ENCODE results near the gene MSLN. TPM values are rescaled to one million over a fixed set of nuclear protein-coding genes. Genes with fewer than 3 reads are reported as not detected.
A peak's percentile ranks its signal among the peaks of the same experiment; 100 is the strongest.
"Not testable (repeated sequence)": the region's sequence is repeated elsewhere in the genome, so short reads cannot be mapped to it uniquely, and the experiment has no call there.

The MSLN gene
- total RNA-seq, 2 donors from 2014 or later = 44.8 to 94.6 TPM

DNA sequence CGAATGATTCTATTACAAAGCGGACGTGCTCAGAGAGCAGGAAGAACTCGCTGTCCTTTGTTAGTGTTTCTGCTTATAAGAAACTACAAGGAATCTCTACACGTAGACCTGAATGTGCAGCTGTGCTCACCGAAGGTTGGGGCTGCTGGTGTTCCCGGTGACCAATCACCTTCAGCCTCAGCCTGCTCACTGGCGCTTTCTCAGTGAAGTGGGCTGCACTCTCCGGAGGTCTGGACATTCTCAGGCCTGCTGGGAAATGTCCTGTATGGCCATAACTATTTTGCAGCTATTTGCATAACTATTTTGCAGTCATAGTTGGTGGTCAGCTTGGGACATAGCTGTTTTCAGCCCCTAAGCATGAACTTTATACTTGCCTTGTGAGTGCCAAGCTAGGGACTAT, 10.0 kb upstream of the MSLN start:
- no peaks in the 10 kb centered on the region for H3K36me3 ChIP-seq
- DNase-seq (ENCODE audit: low spot score) = no peak
- TF ChIP-seq CTCF (IDR thresholded peaks at IDR 0.05) = no peak
- no peaks in the 10 kb centered on the region for H3K4me1 ChIP-seq
- H3K27me3 ChIP-seq = no peaks in the 10 kb centered on the region
- H3K27ac ChIP-seq = no peak overlapping the region
- no peak overlapping the region for H3K4me3 ChIP-seq
- H3K9me3 ChIP-seq = no peaks in the 10 kb centered on the region

DNA sequence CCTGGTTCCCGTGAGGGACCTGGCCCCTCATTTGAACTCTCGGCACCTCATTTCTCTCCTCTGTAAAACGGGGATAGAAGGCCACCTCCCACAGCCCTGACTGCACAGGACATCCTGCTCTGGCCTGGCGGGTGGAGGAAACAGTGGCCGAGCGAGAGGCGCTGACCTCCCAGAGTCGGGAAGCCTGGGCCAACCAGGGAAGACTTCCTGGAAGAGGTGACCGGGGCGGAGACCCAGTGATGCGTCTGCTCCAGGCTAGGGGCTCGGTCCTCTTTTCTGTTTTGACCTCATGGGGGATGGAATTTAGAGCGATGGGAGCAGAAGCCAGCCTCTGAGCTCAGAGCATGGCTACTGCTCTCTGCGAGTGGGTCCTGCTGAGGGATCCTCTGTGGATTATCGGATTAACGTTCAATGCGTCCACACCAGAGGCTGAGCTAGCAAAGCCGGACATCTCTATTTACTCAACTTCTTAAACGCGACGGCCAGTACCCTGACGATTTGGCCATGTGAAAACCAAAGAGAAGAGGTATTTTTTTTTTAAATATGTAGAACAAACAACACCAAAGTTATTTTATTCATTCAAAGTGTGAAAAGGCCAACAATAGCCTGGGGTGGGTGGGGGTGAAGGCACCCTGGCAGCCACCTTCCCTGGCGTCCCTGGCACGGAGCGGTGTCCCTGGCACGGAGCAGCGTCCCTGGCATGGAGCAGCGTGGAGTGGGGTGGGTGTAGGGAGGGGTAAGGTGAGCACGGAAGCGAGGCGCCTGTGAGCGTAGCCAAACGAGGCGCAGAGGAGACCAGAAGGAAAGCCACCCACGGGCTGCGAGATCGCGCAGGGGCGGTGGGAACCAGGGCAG, 9.2 kb upstream of the MSLN start:
- Histone ChIP-seq H3K36me3 (no peaks in the 10 kb centered on the region), H3K27me3 (no peaks in the 10 kb centered on the region), H3K4me1 (no peaks in the 10 kb centered on the region), H3K9me3 (no peaks in the 10 kb centered on the region), H3K4me3 (no peak overlapping the region), H3K27ac (peak overlapping the region in 1 of 2 donors; percentile 35)
- DNase-seq (ENCODE audit: low spot score) = no peak
- TF ChIP-seq CTCF (IDR thresholded peaks at IDR 0.05) = no peak

GRCh38 chr16:752007-752312, 8.6 kb upstream of the MSLN start:
- TF ChIP-seq CTCF (IDR thresholded peaks at IDR 0.05) = no peak
- peak overlapping the region in 1 of 2 donors; percentile 35 for H3K27ac ChIP-seq
- DNase-seq (ENCODE audit: low spot score) = no peak
- no peaks in the 10 kb centered on the region for H3K36me3 ChIP-seq
- H3K9me3 ChIP-seq = no peaks in the 10 kb centered on the region
- H3K27me3 ChIP-seq = no peaks in the 10 kb centered on the region
- H3K4me3 ChIP-seq = no peak overlapping the region
- no peaks in the 10 kb centered on the region for H3K4me1 ChIP-seq

DNA sequence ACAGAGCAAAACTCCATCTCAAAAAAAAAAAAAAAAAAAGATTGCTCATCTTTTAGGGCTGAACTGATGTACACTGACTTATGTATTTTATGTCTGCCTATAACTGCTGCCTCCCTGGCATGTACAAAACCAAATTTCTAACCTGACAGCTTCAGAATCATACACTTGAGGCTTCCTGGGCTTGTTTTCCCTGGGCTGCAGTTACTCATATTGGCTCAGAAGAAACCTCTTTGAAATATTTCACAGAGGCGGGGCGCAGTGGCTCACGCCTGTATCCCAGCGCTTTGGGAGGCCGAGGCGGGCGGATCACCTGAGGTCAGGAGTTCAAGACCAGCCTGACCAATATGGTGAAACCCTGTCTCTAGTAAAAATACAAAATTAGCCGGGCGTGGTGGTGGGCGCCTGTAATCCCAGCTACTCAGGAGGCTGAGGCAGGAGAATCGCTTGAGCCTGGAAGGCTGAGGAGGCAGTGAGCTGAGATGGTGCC, 6.4 kb upstream of the MSLN start:
- H3K9me3 ChIP-seq; H3K27ac ChIP-seq; H3K36me3 ChIP-seq; DNase-seq (ENCODE audit: low spot score); H3K4me1 ChIP-seq; H3K27me3 ChIP-seq; H3K4me3 ChIP-seq: not testable (repeated sequence)

- H3K27ac ChIP-seq = no peak overlapping the region
- no peak for DNase-seq (ENCODE audit: low spot score)
- TF ChIP-seq CTCF (IDR thresholded peaks at IDR 0.05) = no peak
- no peaks in the 10 kb centered on the region for H3K9me3 ChIP-seq
- no peaks in the 10 kb centered on the region for H3K36me3 ChIP-seq
- H3K4me3 ChIP-seq = no peak overlapping the region
- no peaks in the 10 kb centered on the region for H3K4me1 ChIP-seq
- H3K27me3 ChIP-seq = no peaks in the 10 kb centered on the region
Observed at GRCh38 chr16:754656-755055, 5.9 kb upstream of the MSLN start.

DNA sequence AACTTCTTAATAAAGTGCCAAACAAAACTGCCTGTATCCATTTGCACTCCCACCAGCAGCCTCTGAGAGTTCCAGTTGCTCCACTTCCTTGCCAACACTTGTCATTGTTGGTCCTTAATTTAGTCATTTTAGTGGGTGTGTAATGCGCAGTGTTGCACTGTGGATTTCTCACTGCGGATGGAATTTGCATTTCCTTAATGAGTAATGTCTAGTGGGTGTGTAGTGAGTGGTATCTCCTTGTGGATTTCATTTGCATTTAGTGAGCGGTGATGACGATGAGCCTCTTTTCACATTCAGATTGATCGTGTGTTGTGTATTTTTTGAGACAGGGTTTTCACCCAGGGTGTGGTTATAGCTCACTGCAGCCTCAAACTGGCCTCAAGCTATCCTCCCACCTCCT, 4.1 kb upstream of the MSLN start:
- no peaks in the 10 kb centered on the region for H3K9me3 ChIP-seq
- H3K4me1 ChIP-seq = no peaks in the 10 kb centered on the region
- H3K27me3 ChIP-seq = no peaks in the 10 kb centered on the region
- DNase-seq (ENCODE audit: low spot score) = no peak
- TF ChIP-seq CTCF (IDR thresholded peaks at IDR 0.05) = no peak
- no peak overlapping the region for H3K27ac ChIP-seq
- no peaks in the 10 kb centered on the region for H3K36me3 ChIP-seq
- H3K4me3 ChIP-seq = no peak overlapping the region
